H1 (cell line): ENCODE data around the gene CHMP5.

ENCODE experiments used
- POLR2A ChIP-seq, 2 experiments: IDR thresholded peaks; 1 replicate in 1 of 2; 2 replicates in 1 of 2; pipeline ENCODE4 v1.6.1; 2011; ENCODE audit warnings: low read depth in 2 of 2, low read length in 2 of 2, mild to moderate bottlenecking in 2 of 2; ENCODE audit errors: control extremely low read depth in 1 of 2
- SP1 ChIP-seq: IDR thresholded peaks from 2 replicates; pipeline ENCODE4 v1.6.1; 2011; ENCODE audit warnings: low read depth, low read length
- SP2 ChIP-seq: IDR thresholded peaks from 2 replicates; pipeline ENCODE4 v1.6.1; 2012; ENCODE audit warnings: mild to moderate bottlenecking, low read length, inconsistent platforms
- SRF ChIP-seq: IDR thresholded peaks from 2 replicates; pipeline ENCODE4 v1.6.1; 2011; ENCODE audit warnings: mild to moderate bottlenecking, low read depth, low read length, moderate library complexity
- SUZ12 ChIP-seq: fragments of 200-600 bp; sonication (generic); IDR thresholded peaks from 2 replicates; pipeline ENCODE4 v1.6.1; 2012; ENCODE audit warnings: mild to moderate bottlenecking, inconsistent platforms, low read length, moderate library complexity, mixed read lengths
- TEAD4 ChIP-seq: IDR thresholded peaks from 2 replicates; pipeline ENCODE4 v1.6.1; 2012; ENCODE audit warnings: low read depth, low read length, inconsistent platforms, mixed read lengths
- TF ChIP-seq, protein P1 (sequence below), 3 experiments: IDR thresholded peaks; 1 replicate in 2 of 3; 2 replicates in 1 of 3; pipeline versions ENCODE4 v1.5.1 to v1.6.1; 2011; ENCODE audit warnings: low read length in 3 of 3, mild to moderate bottlenecking in 3 of 3, inconsistent platforms in 2 of 3, low read depth in 1 of 3, moderate library complexity in 1 of 3; ENCODE audit not compliant: insufficient read depth in 1 of 3; ENCODE audit errors: control extremely low read depth in 1 of 3

DNA sequence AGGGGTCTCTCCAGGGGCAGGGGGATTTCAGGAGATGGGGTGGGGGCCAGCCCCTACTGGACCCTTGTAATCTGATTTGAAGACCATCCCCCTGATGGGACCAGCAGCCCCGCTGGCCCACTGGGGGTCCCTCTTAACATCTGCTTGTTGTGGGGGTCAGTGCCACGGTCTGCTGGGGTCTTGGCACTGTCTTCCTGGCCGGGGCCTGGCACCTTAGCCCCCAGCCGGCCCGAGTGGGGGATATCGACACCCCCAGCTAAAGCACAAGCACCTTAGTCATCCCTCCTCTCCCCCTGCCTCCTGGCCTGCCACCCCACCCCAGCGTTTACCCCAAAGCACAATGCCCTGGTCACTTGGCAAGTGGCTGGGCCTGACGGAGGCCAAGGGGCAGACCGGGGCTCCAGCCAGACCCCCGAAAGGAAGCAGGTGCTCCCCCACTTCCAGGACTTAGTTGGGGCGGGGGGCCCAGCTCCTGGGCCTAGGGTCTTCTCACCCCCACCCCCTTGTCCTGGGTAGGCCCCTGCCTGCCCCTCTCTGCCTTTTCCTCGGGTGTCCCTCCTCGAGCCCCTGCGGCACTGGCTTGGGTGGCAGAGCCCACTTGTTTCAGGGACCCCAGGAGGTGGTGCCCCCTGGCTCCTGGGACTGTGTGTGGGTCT lies 24.1 kb downstream of the CHMP5 start:
- TF ChIP-seq POLR2A (IDR thresholded peaks at IDR 0.05; ENCODE audit: control extremely low read depth in 1 of 2, low read depth in 2 of 2, low read length in 2 of 2), result no peak
- TF ChIP-seq SP2, result no peak
- TF ChIP-seq TEAD4, result no peak
- no peak for TF ChIP-seq SUZ12
- TF ChIP-seq SRF, result no peak
- TF ChIP-seq, protein P1, sequence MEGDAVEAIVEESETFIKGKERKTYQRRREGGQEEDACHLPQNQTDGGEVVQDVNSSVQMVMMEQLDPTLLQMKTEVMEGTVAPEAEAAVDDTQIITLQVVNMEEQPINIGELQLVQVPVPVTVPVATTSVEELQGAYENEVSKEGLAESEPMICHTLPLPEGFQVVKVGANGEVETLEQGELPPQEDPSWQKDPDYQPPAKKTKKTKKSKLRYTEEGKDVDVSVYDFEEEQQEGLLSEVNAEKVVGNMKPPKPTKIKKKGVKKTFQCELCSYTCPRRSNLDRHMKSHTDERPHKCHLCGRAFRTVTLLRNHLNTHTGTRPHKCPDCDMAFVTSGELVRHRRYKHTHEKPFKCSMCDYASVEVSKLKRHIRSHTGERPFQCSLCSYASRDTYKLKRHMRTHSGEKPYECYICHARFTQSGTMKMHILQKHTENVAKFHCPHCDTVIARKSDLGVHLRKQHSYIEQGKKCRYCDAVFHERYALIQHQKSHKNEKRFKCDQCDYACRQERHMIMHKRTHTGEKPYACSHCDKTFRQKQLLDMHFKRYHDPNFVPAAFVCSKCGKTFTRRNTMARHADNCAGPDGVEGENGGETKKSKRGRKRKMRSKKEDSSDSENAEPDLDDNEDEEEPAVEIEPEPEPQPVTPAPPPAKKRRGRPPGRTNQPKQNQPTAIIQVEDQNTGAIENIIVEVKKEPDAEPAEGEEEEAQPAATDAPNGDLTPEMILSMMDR (IDR thresholded peaks at IDR 0.05; ENCODE audit: control extremely low read depth in 1 of 3, insufficient read depth in 1 of 3, low read depth in 1 of 3, low read length in 3 of 3), result no peak
- no peak for TF ChIP-seq SP1
